Mammary epithelial cell (primary cell): ENCODE measurements around the gene PPM1J.

Experiments
- EZH2 ChIP-seq: IDR thresholded peaks from 2 replicates; pipeline ENCODE4 v1.6.1; 2012; ENCODE audit warnings: low read length, inconsistent platforms, borderline replicate concordance
- TF ChIP-seq, protein P1 (sequence below), 2 donors: IDR thresholded peaks in 1 of 2; conservative IDR thresholded peaks in 1 of 2; 2 replicates each; pipeline ENCODE4 v1.5.1; 2011 to 2012; ENCODE audit warnings: inconsistent platforms in 2 of 2, low read length in 2 of 2, mild to moderate bottlenecking in 2 of 2, control low read depth in 1 of 2, low read depth in 1 of 2; ENCODE audit not compliant: insufficient read depth in 1 of 2; ENCODE audit errors: extremely low read depth in 1 of 2

DNA sequence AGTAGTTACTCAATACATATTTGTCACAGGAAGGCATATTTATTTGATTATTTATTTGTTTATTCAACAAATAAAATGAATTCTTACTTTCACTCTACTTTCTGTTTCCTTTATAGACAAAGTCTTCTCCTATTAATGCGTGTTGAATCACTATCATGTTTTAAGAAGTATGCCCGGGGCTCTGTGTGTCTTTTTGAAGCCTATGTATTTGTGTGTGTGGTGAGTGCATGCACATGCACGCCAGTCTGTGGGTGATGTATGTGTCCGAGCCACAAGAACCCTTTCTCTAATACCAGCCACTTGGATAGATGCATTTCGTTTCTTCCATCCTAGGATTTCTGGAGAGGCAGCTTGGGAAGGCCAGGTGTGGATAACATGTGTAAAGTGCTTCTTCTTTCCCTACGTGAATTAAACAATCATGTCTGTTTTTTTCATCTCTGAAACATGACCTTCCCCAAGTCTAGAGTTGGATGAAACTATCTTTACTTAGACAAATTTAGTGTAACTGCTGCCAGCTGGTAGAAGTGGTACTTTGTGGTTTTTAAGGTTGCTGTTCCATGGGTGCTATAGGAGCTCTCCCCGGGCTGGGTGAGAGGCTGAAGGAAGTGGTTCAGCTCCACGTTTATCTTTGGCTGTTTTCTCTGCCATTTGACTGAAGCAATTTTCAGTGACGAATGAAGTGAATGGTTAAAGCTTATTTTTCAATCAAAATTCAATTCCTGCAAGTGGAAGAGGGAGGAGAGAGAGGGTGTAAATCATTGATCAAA is 46.8 kb upstream of the PPM1J start:
- TF ChIP-seq, protein P1, sequence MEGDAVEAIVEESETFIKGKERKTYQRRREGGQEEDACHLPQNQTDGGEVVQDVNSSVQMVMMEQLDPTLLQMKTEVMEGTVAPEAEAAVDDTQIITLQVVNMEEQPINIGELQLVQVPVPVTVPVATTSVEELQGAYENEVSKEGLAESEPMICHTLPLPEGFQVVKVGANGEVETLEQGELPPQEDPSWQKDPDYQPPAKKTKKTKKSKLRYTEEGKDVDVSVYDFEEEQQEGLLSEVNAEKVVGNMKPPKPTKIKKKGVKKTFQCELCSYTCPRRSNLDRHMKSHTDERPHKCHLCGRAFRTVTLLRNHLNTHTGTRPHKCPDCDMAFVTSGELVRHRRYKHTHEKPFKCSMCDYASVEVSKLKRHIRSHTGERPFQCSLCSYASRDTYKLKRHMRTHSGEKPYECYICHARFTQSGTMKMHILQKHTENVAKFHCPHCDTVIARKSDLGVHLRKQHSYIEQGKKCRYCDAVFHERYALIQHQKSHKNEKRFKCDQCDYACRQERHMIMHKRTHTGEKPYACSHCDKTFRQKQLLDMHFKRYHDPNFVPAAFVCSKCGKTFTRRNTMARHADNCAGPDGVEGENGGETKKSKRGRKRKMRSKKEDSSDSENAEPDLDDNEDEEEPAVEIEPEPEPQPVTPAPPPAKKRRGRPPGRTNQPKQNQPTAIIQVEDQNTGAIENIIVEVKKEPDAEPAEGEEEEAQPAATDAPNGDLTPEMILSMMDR (conservative IDR thresholded peaks at IDR 0.05 in 1 of 2, IDR thresholded peaks at IDR 0.05 in 1 of 2; ENCODE audit: extremely low read depth in 1 of 2, insufficient read depth in 1 of 2, low read depth in 1 of 2, low read length in 2 of 2) = no peak
- TF ChIP-seq EZH2 = no peak
